K562 (cell line): ENCODE measurements around the gene PTH2. TPM values are rescaled to one million over a fixed set of nuclear protein-coding genes. Genes with fewer than 3 reads are reported as not detected.

Source experiments
- BRCA1 ChIP-seq, 2 experiments: fragments of 450-650 bp in 1 of 2; sonication (generic) in 1 of 2; formaldehyde crosslinking in 1 of 2; IDR thresholded peaks; 2 replicates each; pipeline versions ENCODE4 v1.5.0 to v1.6.1; 2017 to 2020; ENCODE audit warnings: mild to moderate bottlenecking in 1 of 2, missing genetic modification reagents in 1 of 2
- FOXA1 ChIP-seq: fragments of 450-650 bp; IDR thresholded peaks from 2 replicates; pipeline ENCODE4 v1.6.1; 2016; ENCODE audit warnings: mild to moderate bottlenecking, borderline replicate concordance
- GMEB1 ChIP-seq: fragments of 250-450 bp; sonication (Bioruptor Pico); IDR thresholded peaks from 2 replicates; pipeline ENCODE4 v1.4.0; 2020; ENCODE audit warnings: mild to moderate bottlenecking
- HNRNPL ChIP-seq: fragments of 200-400 bp; formaldehyde crosslinking; IDR thresholded peaks from 2 replicates; pipeline ENCODE4 v1.6.1; 2017; ENCODE audit warnings: low read depth, mild to moderate bottlenecking, low read length
- JUN ChIP-seq, 2 experiments: sonication (generic) in 1 of 2; formaldehyde crosslinking in 1 of 2; IDR thresholded peaks; 2 replicates each; pipeline versions ENCODE4 v1.6.1 to v1.8.0; 2012 to 2022; ENCODE audit warnings: borderline replicate concordance in 2 of 2, mild to moderate bottlenecking in 2 of 2, improper control_type of control experiment in 1 of 2, low read depth in 1 of 2, low read length in 1 of 2, missing genetic modification reagents in 1 of 2
- JUND ChIP-seq, 2 experiments: IDR thresholded peaks; 2 replicates in 1 of 2; 3 replicates in 1 of 2; pipeline ENCODE4 v1.6.1; 2011; ENCODE audit warnings: borderline replicate concordance in 2 of 2, low read depth in 2 of 2, low read length in 2 of 2, improper control_type of control experiment in 1 of 2, missing biosample characterization in 1 of 2, missing genetic modification characterization in 1 of 2, missing genetic modification reagents in 1 of 2
- KAT7 ChIP-seq: sonication (generic); formaldehyde crosslinking; IDR thresholded peaks from 2 replicates; pipeline ENCODE4 v1.8.0; 2022; ENCODE audit warnings: missing genetic modification reagents, mild to moderate bottlenecking, borderline replicate concordance
- MTF1 ChIP-seq: fragments of 250-450 bp; sonication (Bioruptor Pico); IDR thresholded peaks from 2 replicates; pipeline ENCODE4 v1.9.0; 2021; ENCODE audit warnings: moderate library complexity, mild to moderate bottlenecking, inconsistent platforms, borderline replicate concordance
- NEUROD1 ChIP-seq: fragments of 150-350 bp; IDR thresholded peaks from 2 replicates; pipeline ENCODE4 v1.6.1; 2014; ENCODE audit warnings: borderline replicate concordance, low read length, low read depth; ENCODE audit not compliant: partially characterized antibody
- SRSF1 ChIP-seq: fragments of 200-400 bp; formaldehyde crosslinking; IDR thresholded peaks from 2 replicates; pipeline ENCODE4 v1.6.1; 2017; ENCODE audit warnings: mild to moderate bottlenecking, low read depth, low read length, moderate library complexity
- TRIM25 ChIP-seq: fragments of 450-650 bp; IDR thresholded peaks from 2 replicates; pipeline ENCODE4 v1.7.0; 2016; ENCODE audit warnings: borderline replicate concordance
- ZNF224 ChIP-seq: sonication (generic); formaldehyde crosslinking; IDR thresholded peaks from 2 replicates; pipeline ENCODE4 v1.8.0; 2022; ENCODE audit warnings: mild to moderate bottlenecking, missing genetic modification reagents
- ZNF75A ChIP-seq: fragments of 450-650 bp; formaldehyde crosslinking; IDR thresholded peaks from 2 replicates; pipeline ENCODE4 v1.4.0; 2020; ENCODE audit warnings: mild to moderate bottlenecking
- polyA plus RNA-seq, 8 experiments: library from polyadenylated mRNA; depleted of rRNA in 4 of 8; stranded (reverse) in 5 of 8; unstranded in 3 of 8; fragments of >200 nt; fragmentation: Nextera tagmentation in 2 of 8; fragmentation: Illumina TruSeq in 1 of 8; extraction: Ambion mirVana in 2 of 8; extraction: Trizol in 1 of 8; gene quantifications; 2 replicates each; pipeline versions ENCODE4 v1.2.1 to v1.2.3, GENCODE V29; 2011 to 2014; ENCODE audit warnings: inconsistent platforms in 1 of 8, missing spikeins in 1 of 8
- total RNA-seq, 7 experiments: library from RNA; depleted of rRNA in 6 of 7; stranded (reverse); fragments of >200 nt in 6 of 7; fragmentation: Illumina TruSeq in 2 of 7; extraction: Trizol in 2 of 7; gene quantifications; 2 replicates each; pipeline versions ENCODE4 v1.2.1 to v1.2.3, GENCODE V29; 2011 to 2021; ENCODE audit warnings: low replicate concordance in 1 of 7
- TF ChIP-seq, protein P1 (sequence below): fragments of 450-650 bp; formaldehyde crosslinking; IDR thresholded peaks from 2 replicates; pipeline ENCODE4 v1.4.0; 2022; ENCODE audit warnings: missing genetic modification characterization
- TF ChIP-seq, protein P2 (sequence below): fragments of 450-650 bp; formaldehyde crosslinking; IDR thresholded peaks from 2 replicates; pipeline ENCODE4 v1.4.0; 2020; ENCODE audit warnings: mild to moderate bottlenecking, mixed read lengths
- TF ChIP-seq, protein P3 (sequence below): fragments of 250-450 bp; sonication (Bioruptor Pico); IDR thresholded peaks from 2 replicates; pipeline ENCODE4 v1.5.0; 2021

The PTH2 gene
- total and polyA plus RNA-seq, 9 of the 15 experiments (the other 6 are each of a cell fraction or from before 2014, with no cell fraction given), result 1.3 TPM; not detected in 8

- TF ChIP-seq, protein P1, sequence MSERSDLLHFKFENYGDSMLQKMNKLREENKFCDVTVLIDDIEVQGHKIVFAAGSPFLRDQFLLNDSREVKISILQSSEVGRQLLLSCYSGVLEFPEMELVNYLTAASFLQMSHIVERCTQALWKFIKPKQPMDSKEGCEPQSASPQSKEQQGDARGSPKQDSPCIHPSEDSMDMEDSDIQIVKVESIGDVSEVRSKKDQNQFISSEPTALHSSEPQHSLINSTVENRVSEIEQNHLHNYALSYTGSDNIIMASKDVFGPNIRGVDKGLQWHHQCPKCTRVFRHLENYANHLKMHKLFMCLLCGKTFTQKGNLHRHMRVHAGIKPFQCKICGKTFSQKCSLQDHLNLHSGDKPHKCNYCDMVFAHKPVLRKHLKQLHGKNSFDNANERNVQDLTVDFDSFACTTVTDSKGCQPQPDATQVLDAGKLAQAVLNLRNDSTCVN (CRISPR knock-in tag), result peak; percentile 91; the same call in 1 of the 2 replicates
- no peak for TF ChIP-seq SRSF1
- TF ChIP-seq NEUROD1, result no peak
- no peak for TF ChIP-seq FOXA1
- TF ChIP-seq TRIM25, result 0 out of 2 replicates have a peak, but pooled peaks have one; percentile 86
- no peak for TF ChIP-seq HNRNPL
- no peak for TF ChIP-seq MTF1
- peak; percentile 59; the same call in 1 of the 2 replicates for TF ChIP-seq JUND (IDR thresholded peaks at IDR 0.05; ENCODE audit: borderline replicate concordance, low read depth, low read length)
- TF ChIP-seq JUND (tag; IDR thresholded peaks at IDR 0.05; ENCODE audit: borderline replicate concordance, low read depth, low read length), result peak; percentile 36; the same call in 2 of the 3 replicates
- TF ChIP-seq ZNF224 (CRISPR knock-in tag), result no peak
- no peak for TF ChIP-seq GMEB1 (CRISPR knock-in tag)
- TF ChIP-seq, protein P2, sequence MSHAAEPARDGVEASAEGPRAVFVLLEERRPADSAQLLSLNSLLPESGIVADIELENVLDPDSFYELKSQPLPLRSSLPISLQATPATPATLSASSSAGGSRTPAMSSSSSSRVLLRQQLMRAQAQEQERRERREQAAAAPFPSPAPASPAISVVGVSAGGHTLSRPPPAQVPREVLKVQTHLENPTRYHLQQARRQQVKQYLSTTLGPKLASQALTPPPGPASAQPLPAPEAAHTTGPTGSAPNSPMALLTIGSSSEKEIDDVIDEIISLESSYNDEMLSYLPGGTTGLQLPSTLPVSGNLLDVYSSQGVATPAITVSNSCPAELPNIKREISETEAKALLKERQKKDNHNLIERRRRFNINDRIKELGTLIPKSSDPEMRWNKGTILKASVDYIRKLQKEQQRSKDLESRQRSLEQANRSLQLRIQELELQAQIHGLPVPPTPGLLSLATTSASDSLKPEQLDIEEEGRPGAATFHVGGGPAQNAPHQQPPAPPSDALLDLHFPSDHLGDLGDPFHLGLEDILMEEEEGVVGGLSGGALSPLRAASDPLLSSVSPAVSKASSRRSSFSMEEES (CRISPR knock-in tag), result no peak
- TF ChIP-seq BRCA1 (IDR thresholded peaks at IDR 0.05), result no peak
- no peak for TF ChIP-seq BRCA1 (CRISPR knock-in tag; IDR thresholded peaks at IDR 0.05)
- TF ChIP-seq JUN (IDR thresholded peaks at IDR 0.05; ENCODE audit: borderline replicate concordance, low read depth, low read length), result no peak
- TF ChIP-seq JUN (CRISPR knock-in tag; IDR thresholded peaks at IDR 0.05; ENCODE audit: borderline replicate concordance), result no peak
- TF ChIP-seq, protein P3, sequence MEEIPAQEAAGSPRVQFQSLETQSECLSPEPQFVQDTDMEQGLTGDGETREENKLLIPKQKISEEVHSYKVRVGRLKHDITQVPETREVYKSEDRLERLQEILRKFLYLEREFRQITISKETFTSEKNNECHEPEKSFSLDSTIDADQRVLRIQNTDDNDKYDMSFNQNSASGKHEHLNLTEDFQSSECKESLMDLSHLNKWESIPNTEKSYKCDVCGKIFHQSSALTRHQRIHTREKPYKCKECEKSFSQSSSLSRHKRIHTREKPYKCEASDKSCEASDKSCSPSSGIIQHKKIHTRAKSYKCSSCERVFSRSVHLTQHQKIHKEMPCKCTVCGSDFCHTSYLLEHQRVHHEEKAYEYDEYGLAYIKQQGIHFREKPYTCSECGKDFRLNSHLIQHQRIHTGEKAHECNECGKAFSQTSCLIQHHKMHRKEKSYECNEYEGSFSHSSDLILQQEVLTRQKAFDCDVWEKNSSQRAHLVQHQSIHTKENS (CRISPR knock-in tag), result no peak
- no peak for TF ChIP-seq ZNF75A
- peak; percentile 77; the same call in 1 of the 2 replicates for TF ChIP-seq KAT7 (CRISPR knock-in tag)
Measured at GRCh38 chr19:49391581-49392399, 31.5 kb downstream of the PTH2 start (continued).
